NCI-H1436 (cell line): ENCODE results near the gene ZNF684.
"Not testable (repeated sequence)": the region's sequence is repeated elsewhere in the genome, so short reads cannot be mapped to it uniquely, and the experiment has no call there.

ENCODE experiments used
- DNase-seq: peaks from one replicate; lab custom pipeline; 2025; lab: John Stamatoyannopoulos, UW

Gene ZNF684

DNA sequence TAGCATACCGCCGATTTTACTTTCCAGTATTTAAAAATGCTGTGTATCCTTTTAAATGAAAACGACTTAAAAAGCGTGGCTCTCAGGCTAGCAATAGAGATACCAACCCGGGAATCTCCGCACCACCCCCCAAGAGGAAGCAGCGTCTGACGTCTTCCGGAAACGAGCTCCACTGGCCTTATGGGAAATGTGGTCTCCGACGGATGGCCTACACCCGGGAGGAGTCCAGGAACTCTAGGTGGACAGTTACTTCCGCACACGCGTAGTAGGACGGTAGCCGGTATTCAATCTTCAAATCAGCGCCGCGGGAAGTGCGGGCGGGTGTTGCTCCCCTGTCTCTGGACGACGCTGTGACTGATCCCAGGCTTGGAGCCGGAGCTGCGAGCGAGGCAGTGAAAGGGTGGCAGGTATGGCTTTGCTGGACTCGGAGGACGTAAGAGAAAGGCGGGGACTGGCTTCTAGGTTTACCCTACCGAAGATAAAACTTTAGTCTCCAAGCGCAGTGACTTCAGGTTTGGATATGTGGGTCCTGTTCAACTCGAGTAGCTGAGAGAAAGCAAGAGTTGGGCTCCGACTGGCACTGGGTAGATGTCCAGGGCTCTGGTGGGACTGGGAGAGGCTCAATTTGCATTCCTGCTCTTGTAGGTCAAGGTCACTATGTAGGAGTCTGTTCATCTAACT, at the start of gene ZNF684:
Gene ZNF684 (plus strand): TSS at position 257 of the 681 bp plus-strand sequence. CDS start 1,530 bp downstream, outside the sequence.
- DNase-seq = peak; percentile 84

DNA sequence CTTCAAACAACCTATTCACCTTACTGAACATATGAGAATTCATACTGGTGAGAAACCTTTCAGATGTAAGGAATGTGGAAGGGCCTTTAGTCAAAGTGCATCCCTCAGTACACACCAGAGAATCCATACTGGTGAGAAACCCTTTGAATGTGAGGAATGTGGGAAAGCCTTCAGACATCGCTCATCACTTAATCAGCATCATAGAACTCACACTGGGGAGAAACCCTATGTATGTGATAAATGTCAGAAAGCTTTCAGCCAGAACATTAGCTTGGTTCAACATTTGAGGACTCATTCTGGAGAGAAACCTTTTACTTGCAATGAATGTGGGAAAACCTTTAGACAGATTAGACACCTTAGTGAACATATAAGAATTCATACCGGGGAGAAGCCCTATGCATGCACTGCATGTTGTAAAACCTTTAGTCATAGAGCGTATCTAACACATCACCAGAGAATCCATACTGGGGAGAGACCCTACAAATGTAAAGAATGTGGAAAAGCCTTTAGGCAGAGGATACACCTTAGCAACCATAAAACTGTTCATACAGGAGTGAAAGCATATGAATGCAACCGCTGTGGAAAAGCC, 36.0 kb upstream of the ZNF684 start:
- DNase-seq = no peak

DNA sequence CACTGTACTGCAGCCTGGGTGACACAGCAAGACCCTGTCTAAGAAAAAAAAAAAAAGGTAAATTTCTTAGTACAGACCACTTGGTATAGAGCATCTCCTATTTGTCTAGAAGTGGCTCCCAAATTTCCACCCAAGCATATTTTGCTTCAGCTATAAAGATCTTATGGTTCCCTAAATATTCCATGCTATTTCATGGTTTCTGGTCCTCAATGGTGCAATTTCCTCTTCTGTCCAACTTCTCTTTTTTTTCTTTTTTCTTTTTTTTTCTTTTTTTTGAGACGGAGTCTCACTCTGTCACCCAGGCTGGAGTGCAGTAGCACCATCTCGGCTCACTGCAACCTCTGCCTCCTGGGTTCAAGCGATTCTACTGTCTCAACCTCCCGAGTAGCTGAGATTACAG, 28.8 kb upstream of the ZNF684 start:
- not testable (repeated sequence) for DNase-seq

DNA sequence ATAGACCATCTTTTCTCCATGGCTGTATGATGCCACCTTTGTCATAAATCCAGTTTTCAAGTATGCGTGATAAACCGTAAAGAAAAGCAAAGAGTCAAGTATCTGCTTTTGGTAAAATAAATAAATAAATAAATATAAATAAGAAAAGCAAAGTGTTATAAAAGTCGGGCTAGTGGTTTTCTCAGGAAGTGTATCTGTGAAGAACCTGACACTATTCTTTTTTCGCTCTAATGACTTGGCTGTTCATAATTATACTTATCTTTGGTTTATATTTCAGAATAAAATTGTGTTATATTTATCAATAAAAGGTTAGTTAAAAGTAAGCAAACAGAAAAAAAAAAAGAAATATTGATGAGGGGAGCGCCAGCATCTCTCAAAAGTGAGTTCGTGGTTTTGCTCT, 23.5 kb upstream of the ZNF684 start:
- no peak for DNase-seq

DNA sequence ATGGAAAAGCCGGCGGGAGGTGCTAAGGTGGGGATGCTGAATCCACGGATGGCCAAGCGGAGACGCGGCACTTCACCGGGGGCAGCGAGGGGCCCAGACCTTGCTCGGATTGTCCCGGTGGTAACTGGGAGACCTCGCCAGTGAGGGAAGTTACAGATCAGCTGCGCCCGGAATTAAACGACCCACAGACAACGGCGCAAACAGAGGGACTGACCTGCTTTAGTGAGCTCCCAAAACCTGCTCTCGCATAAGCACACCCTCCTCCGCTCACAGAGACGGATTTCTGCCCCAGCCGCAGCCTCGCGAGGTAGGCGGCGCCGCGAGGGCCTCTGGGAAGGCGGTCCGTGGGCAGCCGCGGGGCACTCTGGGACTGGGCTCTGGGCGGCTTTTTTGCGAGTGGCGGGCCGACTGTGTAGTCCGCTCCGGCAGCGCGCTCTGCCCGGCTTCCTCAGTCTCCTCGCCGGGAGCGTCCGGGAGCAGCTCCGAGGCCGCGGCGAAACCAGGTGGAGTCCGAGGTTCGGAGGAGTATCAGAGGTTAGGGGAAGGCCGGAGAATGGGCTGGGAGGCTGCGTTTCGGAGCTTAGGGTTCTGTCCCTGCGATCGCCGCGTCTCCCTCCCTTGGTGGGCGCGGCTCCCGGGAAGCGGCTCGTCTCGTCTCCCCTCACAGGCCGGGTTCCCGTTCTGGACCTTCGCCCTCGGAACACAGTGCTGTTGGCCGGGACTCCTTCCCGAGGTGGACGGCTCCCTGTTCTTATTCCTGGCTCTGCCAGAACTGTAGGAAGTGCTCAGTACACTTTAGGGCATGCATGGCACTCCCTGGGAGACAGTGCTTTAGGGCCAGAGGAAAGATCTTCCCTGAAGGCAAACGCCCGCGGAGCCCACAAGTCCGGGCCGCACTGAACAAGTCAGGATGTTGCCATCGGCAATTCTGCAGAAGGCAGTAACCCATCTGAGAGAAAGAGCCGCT, 22.8 kb upstream of the ZNF684 start, which contains the start of gene EXO5:
Gene EXO5 (plus strand): TSS at position 393 of the 967 bp plus-strand sequence. CDS start 5,778 bp downstream, outside the sequence.
- peak; percentile 81 for DNase-seq

DNA sequence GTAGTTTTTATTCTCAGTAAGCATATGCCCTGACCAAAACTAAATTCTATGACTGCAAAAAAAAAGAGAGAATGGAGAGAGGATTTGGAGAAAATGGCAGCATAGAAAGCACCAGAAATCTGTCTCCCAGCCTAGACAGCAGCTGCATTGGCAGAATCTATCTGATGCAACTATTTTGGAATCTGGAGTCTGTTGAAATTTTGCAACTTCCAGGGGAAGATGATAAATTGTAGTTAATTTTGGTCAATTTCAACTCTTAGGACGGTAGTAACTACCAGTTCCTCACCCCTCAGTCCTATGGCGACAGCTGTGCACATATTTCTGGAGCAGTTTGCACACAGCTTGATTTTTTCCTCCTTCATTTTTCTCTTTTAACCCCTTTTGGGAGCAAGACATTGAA, 11.9 kb upstream of the ZNF684 start:
- DNase-seq = no peak

DNA sequence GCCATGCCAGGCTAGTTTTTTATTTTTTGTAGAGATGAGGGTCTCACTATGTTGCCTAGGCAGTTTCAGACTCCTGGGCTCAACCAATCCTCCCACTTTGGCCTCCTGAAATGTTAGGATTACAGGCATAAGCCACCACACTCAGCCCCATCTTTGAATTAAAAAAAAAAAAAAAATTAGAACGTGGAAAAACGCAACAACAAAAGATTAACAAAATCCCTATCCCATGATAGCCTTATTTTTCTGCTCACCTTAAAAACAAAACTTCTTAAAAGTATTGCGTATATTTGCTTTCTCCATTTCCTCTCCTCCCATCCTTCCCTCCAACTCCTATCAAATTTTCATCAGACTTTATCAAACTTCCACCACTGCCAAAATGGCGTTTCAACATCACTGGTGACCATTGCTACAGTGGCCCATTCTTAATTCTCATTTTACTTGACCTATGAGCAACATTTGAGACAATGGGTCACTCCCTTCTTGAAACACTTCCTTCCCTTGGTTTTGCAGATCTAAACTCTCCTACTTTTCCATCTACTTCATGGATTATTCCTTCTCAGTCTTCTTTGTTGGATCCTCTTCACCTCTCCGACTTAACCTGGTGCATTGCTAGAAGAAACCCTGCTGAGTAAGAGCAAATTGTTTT, 579 bp upstream of the ZNF684 start:
- no peak for DNase-seq

DNA sequence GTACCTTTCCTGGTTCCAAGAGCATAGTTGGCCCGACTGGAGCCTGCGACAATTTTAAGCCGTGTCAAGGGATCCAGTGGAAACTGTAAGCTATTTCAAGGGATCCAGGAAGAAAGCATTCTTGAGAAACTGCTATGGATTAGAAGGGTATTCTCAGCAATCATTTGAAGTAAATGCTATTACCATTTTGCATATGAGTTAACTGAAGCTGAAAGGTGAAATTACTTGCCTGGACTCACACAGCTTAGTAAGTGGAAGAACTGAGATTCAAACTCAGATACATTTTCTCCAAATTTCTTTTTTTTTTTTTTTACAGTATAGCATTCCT, 589 bp downstream of the ZNF684 start:
- DNase-seq = no peak

DNA sequence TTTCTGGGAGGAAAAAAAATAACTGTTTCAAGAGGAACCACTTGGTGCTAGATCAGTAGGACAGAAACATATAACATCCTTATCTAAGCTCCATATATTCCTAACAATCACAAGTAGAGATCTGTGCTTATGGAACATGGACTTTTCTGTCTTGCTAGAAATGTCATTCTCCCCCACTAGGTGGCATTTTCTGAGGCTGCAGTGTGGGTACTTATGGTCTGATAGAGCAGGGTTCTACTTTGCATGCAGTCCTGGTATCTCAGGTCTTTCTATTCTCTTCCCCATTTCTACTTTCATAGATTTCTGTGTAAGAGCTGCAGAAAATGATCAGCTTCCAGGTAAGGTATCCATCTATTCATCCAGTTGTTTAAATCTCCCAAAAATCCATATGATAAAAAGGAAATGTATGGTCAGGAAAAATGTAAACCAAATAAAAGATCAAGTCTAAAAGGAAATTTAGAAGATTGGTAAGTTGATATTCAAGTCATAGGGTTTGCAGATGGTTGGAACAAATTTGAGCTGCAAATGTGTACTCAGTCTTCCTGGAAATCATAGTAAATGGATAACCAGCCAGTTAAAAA, 1.5 kb downstream of the ZNF684 start:
- DNase-seq = peak; percentile 45

DNA sequence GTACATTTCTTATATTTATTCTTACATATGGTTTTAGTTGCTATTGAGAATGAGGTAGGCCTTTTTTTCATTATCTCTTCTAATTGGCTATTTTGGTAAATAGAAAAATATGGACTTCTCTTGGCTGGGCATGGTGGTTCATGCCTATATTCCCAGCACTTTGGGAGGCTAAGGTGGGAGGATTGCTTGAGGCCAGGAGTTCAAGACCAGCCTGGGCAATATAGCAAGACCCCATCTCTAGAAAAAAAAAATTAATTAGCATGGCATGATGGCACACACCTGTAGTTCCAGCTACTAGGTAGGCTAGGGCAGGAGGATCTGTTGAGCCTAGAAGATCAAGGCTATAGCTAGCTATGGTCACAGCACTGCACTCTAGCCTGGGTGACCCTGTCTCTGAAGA, 3.2 kb downstream of the ZNF684 start:
- DNase-seq = no peak

DNA sequence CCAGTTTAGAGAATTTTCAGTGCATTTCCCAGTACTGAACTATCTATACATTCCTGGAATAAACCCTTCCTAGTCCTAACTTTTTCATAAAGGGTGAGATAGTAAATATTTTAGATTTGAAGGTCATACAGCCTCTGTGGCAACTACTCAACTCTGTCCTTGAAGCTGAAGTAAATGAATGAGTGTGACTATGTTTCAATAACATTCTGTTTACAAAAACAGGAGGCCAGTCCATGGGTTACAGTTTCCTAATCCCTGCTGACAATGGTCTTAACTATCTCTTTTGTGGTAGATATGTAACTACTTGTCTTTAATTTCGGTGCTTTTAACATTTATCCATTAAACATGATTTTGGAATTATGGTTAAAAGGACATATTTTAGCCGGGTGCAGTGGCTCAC, 4.3 kb downstream of the ZNF684 start:
- DNase-seq = no peak

DNA sequence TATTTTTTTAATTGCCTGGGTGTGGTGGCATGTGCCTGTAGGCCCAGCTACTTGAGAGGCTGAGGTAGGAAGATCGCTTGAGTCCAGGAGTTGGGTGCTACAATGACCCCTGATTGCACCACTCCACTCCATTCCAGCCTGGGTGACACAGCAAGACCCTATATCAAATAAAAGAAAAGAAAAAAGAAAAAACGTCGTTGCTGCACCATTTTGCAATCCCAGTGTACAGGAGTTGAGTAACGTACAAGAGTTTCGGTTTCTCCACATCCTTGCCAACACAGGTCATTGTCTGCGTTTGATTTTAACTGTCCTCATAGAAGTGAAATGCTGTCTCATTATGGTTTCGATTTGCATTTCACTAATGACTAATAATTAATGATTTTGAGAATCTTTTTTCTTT, 7.9 kb downstream of the ZNF684 start:
- no peak for DNase-seq

DNA sequence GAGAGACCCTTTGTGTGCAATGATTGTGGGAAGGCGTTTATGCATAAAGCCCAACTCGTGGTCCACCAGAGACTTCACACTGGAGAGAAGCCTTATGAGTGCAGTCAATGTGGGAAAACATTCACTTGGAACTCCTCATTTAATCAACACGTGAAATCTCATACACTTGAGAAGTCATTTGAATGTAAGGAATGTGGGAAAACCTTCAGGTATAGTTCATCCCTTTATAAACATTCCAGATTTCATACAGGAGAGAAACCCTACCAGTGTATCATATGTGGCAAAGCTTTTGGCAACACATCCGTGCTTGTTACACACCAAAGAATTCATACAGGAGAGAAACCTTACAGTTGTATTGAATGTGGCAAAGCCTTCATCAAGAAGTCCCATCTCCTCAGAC, 15.5 kb downstream of the ZNF684 start:
- DNase-seq = no peak

DNA sequence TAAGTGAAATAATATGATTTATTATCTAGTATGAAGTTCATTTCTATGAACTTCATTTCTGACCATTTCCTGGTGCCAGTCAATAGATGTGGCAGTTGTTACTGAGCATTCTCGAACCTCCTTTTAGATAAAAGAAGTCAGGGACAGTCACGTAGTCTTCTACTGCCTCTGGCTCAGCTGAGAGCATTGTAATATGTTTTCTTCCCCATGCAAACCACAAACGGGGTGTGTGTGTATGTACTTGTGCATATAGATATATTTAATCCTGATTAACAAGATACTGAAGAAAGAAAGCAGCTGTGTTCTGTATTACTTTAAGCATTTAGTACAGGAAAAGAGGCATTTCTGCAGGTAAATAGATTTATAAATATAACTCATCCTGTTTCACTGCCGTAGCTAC, 21.6 kb downstream of the ZNF684 start:
- DNase-seq = no peak

DNA sequence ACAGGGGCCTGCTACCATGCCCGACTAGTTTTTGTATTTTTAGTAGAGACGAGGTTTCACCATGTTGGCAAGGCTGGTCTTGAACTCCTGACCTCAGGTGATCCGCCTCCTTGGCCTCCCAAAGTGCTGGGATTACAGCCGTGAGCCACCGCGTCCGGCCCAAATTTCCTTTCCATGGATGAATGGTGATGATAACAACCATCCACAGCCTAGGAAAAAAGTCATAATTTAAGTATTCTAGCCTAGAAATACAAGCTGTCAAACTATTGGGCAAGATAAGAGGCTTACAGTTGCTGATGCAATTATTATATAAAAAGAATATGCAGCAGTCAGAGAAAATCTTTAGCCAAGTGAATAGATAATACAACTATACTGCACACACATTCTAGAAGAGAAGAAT, 23.4 kb downstream of the ZNF684 start:
- not testable (repeated sequence) for DNase-seq

DNA sequence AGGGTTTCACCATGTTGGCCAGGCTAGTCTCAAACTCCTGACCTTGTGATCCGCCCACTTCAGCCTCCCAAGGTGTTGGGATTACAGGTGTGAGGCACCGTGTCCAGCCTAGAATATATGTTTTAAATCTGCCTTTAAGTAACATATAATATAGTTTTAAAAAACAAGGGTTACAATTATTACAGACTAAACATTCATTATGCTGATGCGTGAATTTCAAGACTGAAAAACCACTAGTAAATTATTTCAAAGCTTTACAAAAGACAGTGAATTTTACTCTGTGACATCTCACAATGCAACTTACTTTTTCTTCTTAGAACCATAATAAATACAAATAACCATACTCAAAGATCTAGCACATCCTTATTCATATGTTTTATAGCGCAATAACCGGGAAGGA, 24.7 kb downstream of the ZNF684 start:
- no peak for DNase-seq

DNA sequence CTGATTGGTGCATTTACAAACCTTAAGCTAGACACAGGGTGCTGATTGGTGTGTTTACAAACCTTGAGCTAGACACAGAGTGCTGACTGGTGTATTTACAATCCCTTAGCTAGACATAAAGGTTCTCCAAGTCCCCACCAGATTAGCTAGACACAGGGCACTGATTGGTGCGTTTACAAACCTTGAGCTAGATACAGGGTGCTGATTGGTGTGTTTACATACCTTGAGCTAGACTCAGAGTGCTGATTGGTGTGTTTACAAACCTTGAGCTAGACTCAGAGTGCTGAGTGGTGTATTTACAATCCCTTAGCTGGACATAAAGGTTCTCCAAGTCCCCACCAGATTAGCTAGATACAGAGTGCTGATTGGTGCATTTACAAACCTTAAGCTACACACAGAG, 26.8 kb downstream of the ZNF684 start:
- not testable (repeated sequence) for DNase-seq

DNA sequence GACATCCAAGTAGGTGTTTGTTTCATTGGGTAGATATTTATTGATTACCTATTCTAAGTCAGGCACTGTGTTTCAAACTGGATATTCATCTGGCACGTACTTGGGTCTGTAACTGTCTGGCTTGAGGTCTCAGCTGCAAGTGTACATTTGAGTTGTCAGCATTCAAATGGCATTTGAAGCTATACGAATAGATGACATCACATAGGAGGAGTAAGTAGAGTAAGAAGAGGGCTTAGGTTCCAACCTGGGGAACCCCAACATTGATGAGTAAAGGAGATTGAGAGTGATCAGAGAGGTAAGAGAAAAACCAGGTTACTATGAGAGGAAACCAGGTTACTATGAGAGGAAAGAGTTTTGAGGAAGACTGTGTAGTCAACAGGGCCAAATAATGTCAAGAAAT, 30.7 kb downstream of the ZNF684 start:
- DNase-seq = no peak

DNA sequence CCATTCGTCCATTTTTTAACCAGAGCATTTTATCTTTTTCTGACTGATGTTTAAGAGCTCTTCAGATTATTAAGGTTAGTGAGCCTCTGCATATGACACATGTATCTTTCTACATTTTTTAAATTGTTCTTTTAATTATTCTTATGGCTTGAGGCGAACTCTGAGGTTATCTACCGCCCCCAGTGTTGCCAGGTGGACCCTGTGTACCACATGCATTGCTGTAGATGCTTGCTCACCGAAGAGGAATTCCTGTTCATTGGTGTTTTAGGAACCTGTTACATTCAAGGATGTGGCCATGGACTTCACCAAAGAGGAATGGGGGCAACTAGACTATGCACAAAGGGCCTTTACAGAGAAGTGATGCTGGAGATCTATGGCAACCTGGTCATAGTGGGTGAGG, 31.8 kb downstream of the ZNF684 start:
- no peak for DNase-seq

DNA sequence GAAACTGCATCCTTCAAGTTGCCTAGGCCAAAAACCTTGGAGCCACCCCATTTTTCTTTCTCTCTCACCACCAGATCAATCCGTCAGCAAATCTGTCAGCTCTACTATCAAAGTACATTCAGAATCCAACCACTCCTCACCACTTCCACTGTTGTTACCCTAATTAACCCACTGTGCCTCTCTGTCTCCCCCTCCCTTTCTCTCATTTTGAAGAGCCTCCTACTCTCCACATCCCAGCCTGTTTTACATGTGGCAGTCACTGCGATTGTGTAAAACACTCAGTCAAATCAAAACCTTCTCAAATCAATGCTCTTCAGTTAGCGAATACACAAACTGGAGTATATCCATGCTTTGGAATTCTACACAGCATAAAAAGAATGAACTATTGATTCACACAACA, 33.1 kb downstream of the ZNF684 start:
- no peak for DNase-seq

DNA sequence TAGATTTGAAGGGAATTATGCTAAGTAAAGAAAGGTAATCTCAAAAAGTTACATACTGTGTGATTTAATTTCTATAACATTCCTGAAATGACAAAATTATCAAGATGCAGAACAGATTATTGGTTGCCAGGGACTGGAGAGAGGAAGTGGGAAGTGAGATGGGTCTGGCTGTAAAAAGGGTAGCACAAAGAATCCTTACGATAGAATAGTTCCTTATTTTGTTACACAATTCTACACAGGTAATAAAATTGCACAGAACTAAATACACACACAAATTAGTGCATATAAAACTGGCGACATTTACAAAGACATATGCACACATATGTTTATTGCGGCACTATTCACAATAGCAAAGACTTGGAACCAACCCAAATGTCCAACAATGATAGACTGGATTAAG, 33.5 kb downstream of the ZNF684 start:
- DNase-seq = no peak

DNA sequence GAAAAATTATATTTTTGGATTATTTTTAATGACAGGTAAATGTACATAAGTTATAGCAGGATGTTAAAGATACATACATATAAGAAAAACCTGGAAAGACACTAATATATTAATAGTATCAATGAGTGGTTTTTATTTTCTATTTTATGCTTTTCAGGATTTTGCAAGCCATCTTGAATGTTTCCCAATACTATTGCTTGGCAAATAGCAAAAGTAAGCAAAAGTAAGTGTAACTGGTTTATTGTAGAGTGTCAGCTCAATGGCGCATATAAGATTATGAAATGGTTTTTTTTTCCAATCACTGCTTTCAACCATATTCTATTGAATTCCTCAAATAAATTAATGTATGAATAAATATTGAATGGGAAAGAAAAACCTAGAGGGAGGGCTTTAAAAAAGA, 36.4 kb downstream of the ZNF684 start:
- no peak for DNase-seq
